GM23338 (cell line): ENCODE measurements around the gene TMEM212.

ENCODE experiments used
- CREB1 ChIP-seq: fragments of 250-450 bp; sonication (Bioruptor Pico); IDR thresholded peaks from 2 replicates; pipeline ENCODE4 v1.5.0; 2020; ENCODE audit warnings: low read depth, mild to moderate bottlenecking, moderate library complexity
- EZH2 ChIP-seq: fragments of 200-600 bp; sonication (generic); IDR thresholded peaks from one replicate; pipeline ENCODE4 v1.8.0; 2017; ENCODE audit warnings: antibody characterized with exemption, mild to moderate bottlenecking, low read depth; ENCODE audit not compliant: unreplicated experiment
- EZH2phosphoT487 ChIP-seq: fragments of 200-600 bp; sonication (generic); IDR thresholded peaks from one replicate; pipeline ENCODE4 v1.8.1; 2018; ENCODE audit warnings: antibody characterized with exemption; ENCODE audit not compliant: unreplicated experiment
- JUNB ChIP-seq: IDR thresholded peaks from one replicate; pipeline ENCODE4 v1.6.1; 2016; ENCODE audit warnings: antibody characterized with exemption; ENCODE audit not compliant: unreplicated experiment
- NANOG ChIP-seq: IDR thresholded peaks from 2 replicates; pipeline ENCODE4 v1.6.1; 2016; ENCODE audit warnings: antibody characterized with exemption, borderline replicate concordance
- POLR2AphosphoS5 ChIP-seq: IDR thresholded peaks from 2 replicates; pipeline ENCODE4 v1.6.1; 2016; ENCODE audit warnings: antibody characterized with exemption, low read depth
- STAT1 ChIP-seq: IDR thresholded peaks from one replicate; pipeline ENCODE4 v1.6.1; 2016; ENCODE audit warnings: antibody characterized with exemption; ENCODE audit not compliant: unreplicated experiment
- ZNF114 ChIP-seq: fragments of 250-450 bp; sonication (Bioruptor Pico); IDR thresholded peaks from 2 replicates; pipeline ENCODE4 v1.5.0; 2020; ENCODE audit warnings: mild to moderate bottlenecking, moderate library complexity
- ZNF331 ChIP-seq: fragments of 250-450 bp; sonication (Bioruptor Pico); IDR thresholded peaks from 2 replicates; pipeline ENCODE4 v1.5.0; 2020; ENCODE audit warnings: low read depth, mild to moderate bottlenecking, moderate library complexity
- TF ChIP-seq, protein P1 (sequence below), 2 experiments: fragments of 200-600 bp in 1 of 2; sonication (generic) in 1 of 2; conservative IDR thresholded peaks; 2 replicates each; pipeline versions ENCODE4 v1.5.1 to v1.6.1; 2016 to 2017; ENCODE audit warnings: antibody characterized with exemption in 2 of 2, low read depth in 2 of 2, mild to moderate bottlenecking in 2 of 2, moderate library complexity in 1 of 2
- TF ChIP-seq, protein P2 (sequence below): IDR thresholded peaks from 2 replicates; pipeline ENCODE4 v1.6.1; 2016; ENCODE audit warnings: antibody characterized with exemption
- TF ChIP-seq, protein P3 (sequence below): IDR thresholded peaks from one replicate; pipeline ENCODE4 v1.6.1; 2018; ENCODE audit warnings: antibody characterized with exemption; ENCODE audit not compliant: unreplicated experiment
- TF ChIP-seq, protein P4 (sequence below): fragments of 250-450 bp; sonication (Bioruptor Pico); IDR thresholded peaks from 2 replicates; pipeline ENCODE4 v1.5.0; 2020; ENCODE audit warnings: mild to moderate bottlenecking, moderate library complexity

DNA sequence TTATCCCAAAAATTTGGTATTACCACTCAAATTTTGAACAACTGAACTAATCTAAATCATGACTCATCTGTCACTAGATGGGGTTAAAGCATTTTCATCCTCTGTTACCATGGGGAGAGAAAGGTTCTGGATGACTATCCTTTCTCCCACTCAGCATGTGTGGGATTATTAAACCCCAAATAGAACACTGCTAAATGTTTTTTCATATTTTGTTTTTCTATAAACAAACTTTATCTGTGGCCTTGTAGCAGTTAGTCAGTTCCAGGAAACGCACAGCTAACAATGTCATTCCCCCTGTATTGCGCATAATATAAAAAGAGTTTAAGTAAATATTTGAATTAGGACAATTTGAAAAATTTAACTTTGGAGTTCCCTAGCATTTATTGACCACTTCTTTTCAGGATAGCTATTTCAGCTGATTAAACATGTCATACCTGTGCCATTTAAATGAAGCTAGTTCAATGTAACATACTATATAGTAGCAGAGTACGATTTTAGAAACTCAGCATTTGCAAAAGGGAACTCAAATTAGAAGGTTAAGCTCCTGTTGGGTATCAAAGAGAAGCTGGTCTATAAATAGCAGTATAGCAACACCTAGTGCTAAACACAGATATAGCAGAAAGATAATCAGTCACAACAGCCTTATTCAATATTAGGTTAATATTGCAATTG is 9.2 kb upstream of the TMEM212 start:
- no peak for TF ChIP-seq POLR2AphosphoS5
- TF ChIP-seq, protein P1, sequence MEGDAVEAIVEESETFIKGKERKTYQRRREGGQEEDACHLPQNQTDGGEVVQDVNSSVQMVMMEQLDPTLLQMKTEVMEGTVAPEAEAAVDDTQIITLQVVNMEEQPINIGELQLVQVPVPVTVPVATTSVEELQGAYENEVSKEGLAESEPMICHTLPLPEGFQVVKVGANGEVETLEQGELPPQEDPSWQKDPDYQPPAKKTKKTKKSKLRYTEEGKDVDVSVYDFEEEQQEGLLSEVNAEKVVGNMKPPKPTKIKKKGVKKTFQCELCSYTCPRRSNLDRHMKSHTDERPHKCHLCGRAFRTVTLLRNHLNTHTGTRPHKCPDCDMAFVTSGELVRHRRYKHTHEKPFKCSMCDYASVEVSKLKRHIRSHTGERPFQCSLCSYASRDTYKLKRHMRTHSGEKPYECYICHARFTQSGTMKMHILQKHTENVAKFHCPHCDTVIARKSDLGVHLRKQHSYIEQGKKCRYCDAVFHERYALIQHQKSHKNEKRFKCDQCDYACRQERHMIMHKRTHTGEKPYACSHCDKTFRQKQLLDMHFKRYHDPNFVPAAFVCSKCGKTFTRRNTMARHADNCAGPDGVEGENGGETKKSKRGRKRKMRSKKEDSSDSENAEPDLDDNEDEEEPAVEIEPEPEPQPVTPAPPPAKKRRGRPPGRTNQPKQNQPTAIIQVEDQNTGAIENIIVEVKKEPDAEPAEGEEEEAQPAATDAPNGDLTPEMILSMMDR (conservative IDR thresholded peaks at IDR 0.05; ENCODE audit: low read depth in 2 of 2), result peak; percentile 51 to 64
- no peak for TF ChIP-seq EZH2phosphoT487
- TF ChIP-seq EZH2, result no peak
- TF ChIP-seq, protein P2, sequence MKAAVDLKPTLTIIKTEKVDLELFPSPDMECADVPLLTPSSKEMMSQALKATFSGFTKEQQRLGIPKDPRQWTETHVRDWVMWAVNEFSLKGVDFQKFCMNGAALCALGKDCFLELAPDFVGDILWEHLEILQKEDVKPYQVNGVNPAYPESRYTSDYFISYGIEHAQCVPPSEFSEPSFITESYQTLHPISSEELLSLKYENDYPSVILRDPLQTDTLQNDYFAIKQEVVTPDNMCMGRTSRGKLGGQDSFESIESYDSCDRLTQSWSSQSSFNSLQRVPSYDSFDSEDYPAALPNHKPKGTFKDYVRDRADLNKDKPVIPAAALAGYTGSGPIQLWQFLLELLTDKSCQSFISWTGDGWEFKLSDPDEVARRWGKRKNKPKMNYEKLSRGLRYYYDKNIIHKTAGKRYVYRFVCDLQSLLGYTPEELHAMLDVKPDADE, result no peak
- TF ChIP-seq, protein P3, sequence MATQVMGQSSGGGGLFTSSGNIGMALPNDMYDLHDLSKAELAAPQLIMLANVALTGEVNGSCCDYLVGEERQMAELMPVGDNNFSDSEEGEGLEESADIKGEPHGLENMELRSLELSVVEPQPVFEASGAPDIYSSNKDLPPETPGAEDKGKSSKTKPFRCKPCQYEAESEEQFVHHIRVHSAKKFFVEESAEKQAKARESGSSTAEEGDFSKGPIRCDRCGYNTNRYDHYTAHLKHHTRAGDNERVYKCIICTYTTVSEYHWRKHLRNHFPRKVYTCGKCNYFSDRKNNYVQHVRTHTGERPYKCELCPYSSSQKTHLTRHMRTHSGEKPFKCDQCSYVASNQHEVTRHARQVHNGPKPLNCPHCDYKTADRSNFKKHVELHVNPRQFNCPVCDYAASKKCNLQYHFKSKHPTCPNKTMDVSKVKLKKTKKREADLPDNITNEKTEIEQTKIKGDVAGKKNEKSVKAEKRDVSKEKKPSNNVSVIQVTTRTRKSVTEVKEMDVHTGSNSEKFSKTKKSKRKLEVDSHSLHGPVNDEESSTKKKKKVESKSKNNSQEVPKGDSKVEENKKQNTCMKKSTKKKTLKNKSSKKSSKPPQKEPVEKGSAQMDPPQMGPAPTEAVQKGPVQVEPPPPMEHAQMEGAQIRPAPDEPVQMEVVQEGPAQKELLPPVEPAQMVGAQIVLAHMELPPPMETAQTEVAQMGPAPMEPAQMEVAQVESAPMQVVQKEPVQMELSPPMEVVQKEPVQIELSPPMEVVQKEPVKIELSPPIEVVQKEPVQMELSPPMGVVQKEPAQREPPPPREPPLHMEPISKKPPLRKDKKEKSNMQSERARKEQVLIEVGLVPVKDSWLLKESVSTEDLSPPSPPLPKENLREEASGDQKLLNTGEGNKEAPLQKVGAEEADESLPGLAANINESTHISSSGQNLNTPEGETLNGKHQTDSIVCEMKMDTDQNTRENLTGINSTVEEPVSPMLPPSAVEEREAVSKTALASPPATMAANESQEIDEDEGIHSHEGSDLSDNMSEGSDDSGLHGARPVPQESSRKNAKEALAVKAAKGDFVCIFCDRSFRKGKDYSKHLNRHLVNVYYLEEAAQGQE, result no peak
- no peak for TF ChIP-seq CREB1 (CRISPR knock-in tag)
- TF ChIP-seq ZNF331, result no peak
- TF ChIP-seq ZNF114 (CRISPR knock-in tag), result no peak
- TF ChIP-seq JUNB, result no peak
- TF ChIP-seq NANOG, result no peak
- TF ChIP-seq, protein P4, sequence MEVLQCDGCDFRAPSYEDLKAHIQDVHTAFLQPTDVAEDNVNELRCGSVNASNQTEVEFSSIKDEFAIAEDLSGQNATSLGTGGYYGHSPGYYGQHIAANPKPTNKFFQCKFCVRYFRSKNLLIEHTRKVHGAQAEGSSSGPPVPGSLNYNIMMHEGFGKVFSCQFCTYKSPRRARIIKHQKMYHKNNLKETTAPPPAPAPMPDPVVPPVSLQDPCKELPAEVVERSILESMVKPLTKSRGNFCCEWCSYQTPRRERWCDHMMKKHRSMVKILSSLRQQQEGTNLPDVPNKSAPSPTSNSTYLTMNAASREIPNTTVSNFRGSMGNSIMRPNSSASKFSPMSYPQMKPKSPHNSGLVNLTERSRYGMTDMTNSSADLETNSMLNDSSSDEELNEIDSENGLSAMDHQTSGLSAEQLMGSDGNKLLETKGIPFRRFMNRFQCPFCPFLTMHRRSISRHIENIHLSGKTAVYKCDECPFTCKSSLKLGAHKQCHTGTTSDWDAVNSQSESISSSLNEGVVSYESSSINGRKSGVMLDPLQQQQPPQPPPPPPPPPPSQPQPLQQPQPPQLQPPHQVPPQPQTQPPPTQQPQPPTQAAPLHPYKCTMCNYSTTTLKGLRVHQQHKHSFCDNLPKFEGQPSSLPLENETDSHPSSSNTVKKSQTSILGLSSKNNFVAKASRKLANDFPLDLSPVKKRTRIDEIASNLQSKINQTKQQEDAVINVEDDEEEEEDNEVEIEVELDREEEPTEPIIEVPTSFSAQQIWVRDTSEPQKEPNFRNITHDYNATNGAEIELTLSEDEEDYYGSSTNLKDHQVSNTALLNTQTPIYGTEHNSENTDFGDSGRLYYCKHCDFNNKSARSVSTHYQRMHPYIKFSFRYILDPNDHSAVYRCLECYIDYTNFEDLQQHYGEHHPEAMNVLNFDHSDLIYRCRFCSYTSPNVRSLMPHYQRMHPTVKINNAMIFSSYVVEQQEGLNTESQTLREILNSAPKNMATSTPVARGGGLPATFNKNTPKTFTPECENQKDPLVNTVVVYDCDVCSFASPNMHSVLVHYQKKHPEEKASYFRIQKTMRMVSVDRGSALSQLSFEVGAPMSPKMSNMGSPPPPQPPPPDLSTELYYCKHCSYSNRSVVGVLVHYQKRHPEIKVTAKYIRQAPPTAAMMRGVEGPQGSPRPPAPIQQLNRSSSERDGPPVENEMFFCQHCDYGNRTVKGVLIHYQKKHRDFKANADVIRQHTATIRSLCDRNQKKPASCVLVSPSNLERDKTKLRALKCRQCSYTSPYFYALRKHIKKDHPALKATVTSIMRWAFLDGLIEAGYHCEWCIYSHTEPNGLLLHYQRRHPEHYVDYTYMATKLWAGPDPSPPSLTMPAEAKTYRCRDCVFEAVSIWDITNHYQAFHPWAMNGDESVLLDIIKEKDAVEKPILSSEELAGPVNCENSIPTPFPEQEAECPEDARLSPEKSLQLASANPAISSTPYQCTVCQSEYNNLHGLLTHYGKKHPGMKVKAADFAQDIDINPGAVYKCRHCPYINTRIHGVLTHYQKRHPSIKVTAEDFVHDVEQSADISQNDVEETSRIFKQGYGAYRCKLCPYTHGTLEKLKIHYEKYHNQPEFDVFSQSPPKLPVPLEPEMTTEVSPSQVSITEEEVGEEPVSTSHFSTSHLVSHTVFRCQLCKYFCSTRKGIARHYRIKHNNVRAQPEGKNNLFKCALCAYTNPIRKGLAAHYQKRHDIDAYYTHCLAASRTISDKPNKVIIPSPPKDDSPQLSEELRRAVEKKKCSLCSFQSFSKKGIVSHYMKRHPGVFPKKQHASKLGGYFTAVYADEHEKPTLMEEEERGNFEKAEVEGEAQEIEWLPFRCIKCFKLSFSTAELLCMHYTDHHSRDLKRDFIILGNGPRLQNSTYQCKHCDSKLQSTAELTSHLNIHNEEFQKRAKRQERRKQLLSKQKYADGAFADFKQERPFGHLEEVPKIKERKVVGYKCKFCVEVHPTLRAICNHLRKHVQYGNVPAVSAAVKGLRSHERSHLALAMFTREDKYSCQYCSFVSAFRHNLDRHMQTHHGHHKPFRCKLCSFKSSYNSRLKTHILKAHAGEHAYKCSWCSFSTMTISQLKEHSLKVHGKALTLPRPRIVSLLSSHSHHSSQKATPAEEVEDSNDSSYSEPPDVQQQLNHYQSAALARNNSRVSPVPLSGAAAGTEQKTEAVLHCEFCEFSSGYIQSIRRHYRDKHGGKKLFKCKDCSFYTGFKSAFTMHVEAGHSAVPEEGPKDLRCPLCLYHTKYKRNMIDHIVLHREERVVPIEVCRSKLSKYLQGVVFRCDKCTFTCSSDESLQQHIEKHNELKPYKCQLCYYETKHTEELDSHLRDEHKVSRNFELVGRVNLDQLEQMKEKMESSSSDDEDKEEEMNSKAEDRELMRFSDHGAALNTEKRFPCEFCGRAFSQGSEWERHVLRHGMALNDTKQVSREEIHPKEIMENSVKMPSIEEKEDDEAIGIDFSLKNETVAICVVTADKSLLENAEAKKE, result no peak
- TF ChIP-seq STAT1, result no peak
